GM23338 (cell line): ENCODE measurements around the gene VPS45. TPM values are rescaled to one million over a fixed set of nuclear protein-coding genes. Genes with fewer than 3 reads are reported as not detected.

Experiments used
- ATAC-seq: fragments of 200-7000 bp; cut with Tn5 transposase; 3 replicates; pipeline ENCODE4 v1.9.1; 2020
- DNase-seq: peaks from one replicate; pipeline ENCODE4 v3.0.0-alpha.2; 2015; ENCODE audit warnings: low spot score
- H2AFZ ChIP-seq: fragments of 200-600 bp; sonication (generic); 2 replicates; pipeline ENCODE4 v1.8.0; 2016; ENCODE audit warnings: antibody characterized with exemption, mild to moderate bottlenecking, moderate library complexity
- H3F3A ChIP-seq: fragments of 200-600 bp; sonication (generic); replicated peaks from 2 replicates; pipeline ENCODE4 v1.8.0; 2017; ENCODE audit warnings: antibody characterized with exemption, mixed run types, low read depth
- H3K27ac ChIP-seq: fragments of 200-600 bp; sonication (generic); 2 replicates; pipeline ENCODE4 v1.6.1; 2016; ENCODE audit warnings: low read depth
- H3K27me3 ChIP-seq: fragments of 200-600 bp; sonication (generic); 2 replicates; pipeline ENCODE4 v1.8.0; 2016; ENCODE audit warnings: mild to moderate bottlenecking, mixed run types, moderate library complexity; ENCODE audit not compliant: insufficient read depth
- H3K36me3 ChIP-seq: fragments of 200-600 bp; sonication (generic); 2 replicates; pipeline ENCODE4 v1.8.0; 2016; ENCODE audit warnings: mild to moderate bottlenecking; ENCODE audit not compliant: insufficient read depth
- H3K4me1 ChIP-seq: fragments of 200-600 bp; sonication (generic); 2 replicates; pipeline ENCODE4 v1.8.0; 2016; ENCODE audit warnings: mild to moderate bottlenecking, moderate library complexity; ENCODE audit not compliant: insufficient read depth
- H3K4me2 ChIP-seq: fragments of 200-600 bp; sonication (generic); 2 replicates; pipeline ENCODE4 v1.7.1; 2017; ENCODE audit warnings: mixed run types
- H3K4me3 ChIP-seq: fragments of 200-600 bp; sonication (generic); 2 replicates; pipeline ENCODE4 v1.6.1; 2016; ENCODE audit warnings: mixed run types
- H3K79me2 ChIP-seq: fragments of 200-600 bp; sonication (generic); replicated peaks from 2 replicates; pipeline ENCODE4 v1.8.0; 2017; ENCODE audit warnings: mild to moderate bottlenecking; ENCODE audit not compliant: insufficient read depth
- H3K9me2 ChIP-seq: fragments of 200-600 bp; sonication (generic); 2 replicates; pipeline ENCODE4 v1.8.0; 2017; ENCODE audit not compliant: insufficient read depth
- H4K20me1 ChIP-seq: fragments of 200-600 bp; sonication (generic); replicated peaks from 2 replicates; pipeline ENCODE4 v1.8.0; 2017; ENCODE audit warnings: mild to moderate bottlenecking; ENCODE audit not compliant: insufficient read depth
- H3K27ac Mint-ChIP-seq: 2 replicates; pipeline ENCODE4 v1.8.0; 2020; ENCODE audit warnings: inconsistent platforms, mild to moderate bottlenecking, moderate library complexity, mixed read lengths
- H3K27me3 Mint-ChIP-seq: 3 replicates; pipeline ENCODE4 v1.8.0; 2022; ENCODE audit warnings: low read depth, mild to moderate bottlenecking, moderate library complexity, mixed read lengths, inconsistent platforms; ENCODE audit not compliant: insufficient read depth, poor library complexity
- H3K36me3 Mint-ChIP-seq: 3 replicates; pipeline ENCODE4 v1.8.0; 2021; ENCODE audit warnings: low read depth, mild to moderate bottlenecking, inconsistent platforms, moderate library complexity, mixed read lengths
- H3K4me1 Mint-ChIP-seq: 3 replicates; pipeline ENCODE4 v1.8.0; 2020; ENCODE audit warnings: mild to moderate bottlenecking, inconsistent platforms, mixed read lengths
- H3K4me3 Mint-ChIP-seq: 3 replicates; pipeline ENCODE4 v1.8.0; 2021; ENCODE audit warnings: moderate library complexity, mild to moderate bottlenecking, inconsistent platforms, mixed read lengths
- H3K9me3 Mint-ChIP-seq: 3 replicates; pipeline ENCODE4 v1.8.0; 2020; ENCODE audit warnings: moderate library complexity, mild to moderate bottlenecking, inconsistent platforms, mixed read lengths
- CREB1 ChIP-seq: fragments of 250-450 bp; sonication (Bioruptor Pico); IDR thresholded peaks from 2 replicates; pipeline ENCODE4 v1.5.0; 2020; ENCODE audit warnings: low read depth, mild to moderate bottlenecking, moderate library complexity
- CTCF ChIP-seq, 2 experiments: fragments of 200-600 bp in 1 of 2; sonication (generic) in 1 of 2; conservative IDR thresholded peaks; 2 replicates each; pipeline versions ENCODE4 v1.5.1 to v1.6.1; 2016 to 2017; ENCODE audit warnings: antibody characterized with exemption in 2 of 2, low read depth in 2 of 2, mild to moderate bottlenecking in 2 of 2, moderate library complexity in 1 of 2
- EZH2 ChIP-seq: fragments of 200-600 bp; sonication (generic); IDR thresholded peaks from one replicate; pipeline ENCODE4 v1.8.0; 2017; ENCODE audit warnings: antibody characterized with exemption, mild to moderate bottlenecking, low read depth; ENCODE audit not compliant: unreplicated experiment
- EZH2phosphoT487 ChIP-seq: fragments of 200-600 bp; sonication (generic); IDR thresholded peaks from one replicate; pipeline ENCODE4 v1.8.1; 2018; ENCODE audit warnings: antibody characterized with exemption; ENCODE audit not compliant: unreplicated experiment
- JUNB ChIP-seq: IDR thresholded peaks from one replicate; pipeline ENCODE4 v1.6.1; 2016; ENCODE audit warnings: antibody characterized with exemption; ENCODE audit not compliant: unreplicated experiment
- NANOG ChIP-seq: IDR thresholded peaks from 2 replicates; pipeline ENCODE4 v1.6.1; 2016; ENCODE audit warnings: antibody characterized with exemption, borderline replicate concordance
- POLR2AphosphoS5 ChIP-seq: IDR thresholded peaks from 2 replicates; pipeline ENCODE4 v1.6.1; 2016; ENCODE audit warnings: antibody characterized with exemption, low read depth
- REST ChIP-seq: IDR thresholded peaks from one replicate; pipeline ENCODE4 v1.6.1; 2018; ENCODE audit warnings: antibody characterized with exemption; ENCODE audit not compliant: unreplicated experiment
- STAT1 ChIP-seq: IDR thresholded peaks from one replicate; pipeline ENCODE4 v1.6.1; 2016; ENCODE audit warnings: antibody characterized with exemption; ENCODE audit not compliant: unreplicated experiment
- ZNF114 ChIP-seq: fragments of 250-450 bp; sonication (Bioruptor Pico); IDR thresholded peaks from 2 replicates; pipeline ENCODE4 v1.5.0; 2020; ENCODE audit warnings: mild to moderate bottlenecking, moderate library complexity
- ZNF331 ChIP-seq: fragments of 250-450 bp; sonication (Bioruptor Pico); IDR thresholded peaks from 2 replicates; pipeline ENCODE4 v1.5.0; 2020; ENCODE audit warnings: low read depth, mild to moderate bottlenecking, moderate library complexity
- polyA plus RNA-seq: library from polyadenylated mRNA; unstranded; fragments of >200 nt; fragmentation: Nextera tagmentation; extraction: Ambion mirVana; gene quantifications from 2 replicates; pipeline ENCODE4 v1.2.1, GENCODE V29; 2016
- total RNA-seq: library from RNA; depleted of rRNA; stranded (reverse); fragments of >200 nt; shearing (Covaris generic); gene quantifications from 2 replicates; pipeline ENCODE4 v1.2.3, GENCODE V29; 2014
- TF ChIP-seq, protein P1 (sequence below): IDR thresholded peaks from 2 replicates; pipeline ENCODE4 v1.6.1; 2016; ENCODE audit warnings: antibody characterized with exemption
- TF ChIP-seq, protein P2 (sequence below): fragments of 250-450 bp; sonication (Bioruptor Pico); IDR thresholded peaks from 2 replicates; pipeline ENCODE4 v1.5.0; 2020; ENCODE audit warnings: mild to moderate bottlenecking, moderate library complexity

VPS45 gene
- total and polyA plus RNA-seq, 2 experiments from 2014 or later, result 23.5 to 37.5 TPM

- Histone ChIP-seq H4K20me1 (no peaks in the 10 kb centered on the region), H3K4me1 (no peaks in the 10 kb centered on the region), H3K79me2 (no peaks in the 10 kb centered on the region), H3K27ac (no peak overlapping the region), H3K27me3 (no peaks in the 10 kb centered on the region), H3F3A (no peaks in the 10 kb centered on the region), H3K9me2 (no peaks in the 10 kb centered on the region), H3K36me3 (no peaks in the 10 kb centered on the region), H2AFZ (no peak overlapping the region), H3K4me2 (no peak overlapping the region), H3K4me3 (no peak overlapping the region)
- no peaks in the 10 kb centered on the region for H3K9me3 Mint-ChIP-seq
- no peak overlapping the region for H3K27ac Mint-ChIP-seq
- DNase-seq (no peak), ATAC-seq (no peak)
- no peaks in the 10 kb centered on the region for H3K4me1 Mint-ChIP-seq
- TF ChIP-seq ZNF114 (CRISPR knock-in tag) (no peak), REST (no peak), CREB1 (CRISPR knock-in tag) (no peak), STAT1 (no peak), POLR2AphosphoS5 (no peak), ZNF331 (CRISPR knock-in tag) (no peak), EZH2phosphoT487 (no peak), CTCF (conservative IDR thresholded peaks at IDR 0.05; ENCODE audit: low read depth in 2 of 2) (no peak), EZH2 (no peak), NANOG (no peak), JUNB (no peak)
- TF ChIP-seq, protein P1, sequence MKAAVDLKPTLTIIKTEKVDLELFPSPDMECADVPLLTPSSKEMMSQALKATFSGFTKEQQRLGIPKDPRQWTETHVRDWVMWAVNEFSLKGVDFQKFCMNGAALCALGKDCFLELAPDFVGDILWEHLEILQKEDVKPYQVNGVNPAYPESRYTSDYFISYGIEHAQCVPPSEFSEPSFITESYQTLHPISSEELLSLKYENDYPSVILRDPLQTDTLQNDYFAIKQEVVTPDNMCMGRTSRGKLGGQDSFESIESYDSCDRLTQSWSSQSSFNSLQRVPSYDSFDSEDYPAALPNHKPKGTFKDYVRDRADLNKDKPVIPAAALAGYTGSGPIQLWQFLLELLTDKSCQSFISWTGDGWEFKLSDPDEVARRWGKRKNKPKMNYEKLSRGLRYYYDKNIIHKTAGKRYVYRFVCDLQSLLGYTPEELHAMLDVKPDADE, result no peak
- TF ChIP-seq, protein P2, sequence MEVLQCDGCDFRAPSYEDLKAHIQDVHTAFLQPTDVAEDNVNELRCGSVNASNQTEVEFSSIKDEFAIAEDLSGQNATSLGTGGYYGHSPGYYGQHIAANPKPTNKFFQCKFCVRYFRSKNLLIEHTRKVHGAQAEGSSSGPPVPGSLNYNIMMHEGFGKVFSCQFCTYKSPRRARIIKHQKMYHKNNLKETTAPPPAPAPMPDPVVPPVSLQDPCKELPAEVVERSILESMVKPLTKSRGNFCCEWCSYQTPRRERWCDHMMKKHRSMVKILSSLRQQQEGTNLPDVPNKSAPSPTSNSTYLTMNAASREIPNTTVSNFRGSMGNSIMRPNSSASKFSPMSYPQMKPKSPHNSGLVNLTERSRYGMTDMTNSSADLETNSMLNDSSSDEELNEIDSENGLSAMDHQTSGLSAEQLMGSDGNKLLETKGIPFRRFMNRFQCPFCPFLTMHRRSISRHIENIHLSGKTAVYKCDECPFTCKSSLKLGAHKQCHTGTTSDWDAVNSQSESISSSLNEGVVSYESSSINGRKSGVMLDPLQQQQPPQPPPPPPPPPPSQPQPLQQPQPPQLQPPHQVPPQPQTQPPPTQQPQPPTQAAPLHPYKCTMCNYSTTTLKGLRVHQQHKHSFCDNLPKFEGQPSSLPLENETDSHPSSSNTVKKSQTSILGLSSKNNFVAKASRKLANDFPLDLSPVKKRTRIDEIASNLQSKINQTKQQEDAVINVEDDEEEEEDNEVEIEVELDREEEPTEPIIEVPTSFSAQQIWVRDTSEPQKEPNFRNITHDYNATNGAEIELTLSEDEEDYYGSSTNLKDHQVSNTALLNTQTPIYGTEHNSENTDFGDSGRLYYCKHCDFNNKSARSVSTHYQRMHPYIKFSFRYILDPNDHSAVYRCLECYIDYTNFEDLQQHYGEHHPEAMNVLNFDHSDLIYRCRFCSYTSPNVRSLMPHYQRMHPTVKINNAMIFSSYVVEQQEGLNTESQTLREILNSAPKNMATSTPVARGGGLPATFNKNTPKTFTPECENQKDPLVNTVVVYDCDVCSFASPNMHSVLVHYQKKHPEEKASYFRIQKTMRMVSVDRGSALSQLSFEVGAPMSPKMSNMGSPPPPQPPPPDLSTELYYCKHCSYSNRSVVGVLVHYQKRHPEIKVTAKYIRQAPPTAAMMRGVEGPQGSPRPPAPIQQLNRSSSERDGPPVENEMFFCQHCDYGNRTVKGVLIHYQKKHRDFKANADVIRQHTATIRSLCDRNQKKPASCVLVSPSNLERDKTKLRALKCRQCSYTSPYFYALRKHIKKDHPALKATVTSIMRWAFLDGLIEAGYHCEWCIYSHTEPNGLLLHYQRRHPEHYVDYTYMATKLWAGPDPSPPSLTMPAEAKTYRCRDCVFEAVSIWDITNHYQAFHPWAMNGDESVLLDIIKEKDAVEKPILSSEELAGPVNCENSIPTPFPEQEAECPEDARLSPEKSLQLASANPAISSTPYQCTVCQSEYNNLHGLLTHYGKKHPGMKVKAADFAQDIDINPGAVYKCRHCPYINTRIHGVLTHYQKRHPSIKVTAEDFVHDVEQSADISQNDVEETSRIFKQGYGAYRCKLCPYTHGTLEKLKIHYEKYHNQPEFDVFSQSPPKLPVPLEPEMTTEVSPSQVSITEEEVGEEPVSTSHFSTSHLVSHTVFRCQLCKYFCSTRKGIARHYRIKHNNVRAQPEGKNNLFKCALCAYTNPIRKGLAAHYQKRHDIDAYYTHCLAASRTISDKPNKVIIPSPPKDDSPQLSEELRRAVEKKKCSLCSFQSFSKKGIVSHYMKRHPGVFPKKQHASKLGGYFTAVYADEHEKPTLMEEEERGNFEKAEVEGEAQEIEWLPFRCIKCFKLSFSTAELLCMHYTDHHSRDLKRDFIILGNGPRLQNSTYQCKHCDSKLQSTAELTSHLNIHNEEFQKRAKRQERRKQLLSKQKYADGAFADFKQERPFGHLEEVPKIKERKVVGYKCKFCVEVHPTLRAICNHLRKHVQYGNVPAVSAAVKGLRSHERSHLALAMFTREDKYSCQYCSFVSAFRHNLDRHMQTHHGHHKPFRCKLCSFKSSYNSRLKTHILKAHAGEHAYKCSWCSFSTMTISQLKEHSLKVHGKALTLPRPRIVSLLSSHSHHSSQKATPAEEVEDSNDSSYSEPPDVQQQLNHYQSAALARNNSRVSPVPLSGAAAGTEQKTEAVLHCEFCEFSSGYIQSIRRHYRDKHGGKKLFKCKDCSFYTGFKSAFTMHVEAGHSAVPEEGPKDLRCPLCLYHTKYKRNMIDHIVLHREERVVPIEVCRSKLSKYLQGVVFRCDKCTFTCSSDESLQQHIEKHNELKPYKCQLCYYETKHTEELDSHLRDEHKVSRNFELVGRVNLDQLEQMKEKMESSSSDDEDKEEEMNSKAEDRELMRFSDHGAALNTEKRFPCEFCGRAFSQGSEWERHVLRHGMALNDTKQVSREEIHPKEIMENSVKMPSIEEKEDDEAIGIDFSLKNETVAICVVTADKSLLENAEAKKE (CRISPR knock-in tag), result no peak
- H3K27me3 Mint-ChIP-seq, result no peaks in the 10 kb centered on the region
- H3K36me3 Mint-ChIP-seq, result no peaks in the 10 kb centered on the region
- H3K4me3 Mint-ChIP-seq, result no peak overlapping the region
These were observed 104.2 kb downstream of the VPS45 start for GRCh38 chr1:150171801-150172200.
